Pons (tissue), 1 donor: ENCODE results near the gene USP53.
"Not testable (repeated sequence)": the region's sequence is repeated elsewhere in the genome, so short reads cannot be mapped to it uniquely, and the experiment has no call there.

Experiments
- DNase-seq: peaks from one replicate; pipeline ENCODE4 v3.0.0-alpha.2; 2016; ENCODE audit warnings: low spot score

The USP53 gene

DNA sequence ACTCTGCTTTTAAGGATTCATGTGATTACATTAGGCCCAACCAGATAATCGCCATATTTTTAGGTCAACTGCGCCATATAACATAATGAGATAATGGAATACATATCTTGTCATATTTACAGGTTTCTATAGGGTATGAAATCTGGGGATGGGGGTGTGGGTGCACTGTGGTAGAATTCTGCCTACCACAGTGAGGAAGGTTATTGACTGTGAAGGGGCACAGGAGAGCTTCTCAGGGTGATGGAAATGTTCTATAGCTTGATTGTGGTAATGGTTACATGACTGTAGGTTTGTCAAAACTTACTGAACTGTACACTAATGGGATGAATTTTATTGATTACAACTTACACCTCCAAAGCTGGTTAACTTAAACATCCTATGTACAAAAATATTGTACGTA lies 15.9 kb downstream of the USP53 start:
- no peak for DNase-seq

DNA sequence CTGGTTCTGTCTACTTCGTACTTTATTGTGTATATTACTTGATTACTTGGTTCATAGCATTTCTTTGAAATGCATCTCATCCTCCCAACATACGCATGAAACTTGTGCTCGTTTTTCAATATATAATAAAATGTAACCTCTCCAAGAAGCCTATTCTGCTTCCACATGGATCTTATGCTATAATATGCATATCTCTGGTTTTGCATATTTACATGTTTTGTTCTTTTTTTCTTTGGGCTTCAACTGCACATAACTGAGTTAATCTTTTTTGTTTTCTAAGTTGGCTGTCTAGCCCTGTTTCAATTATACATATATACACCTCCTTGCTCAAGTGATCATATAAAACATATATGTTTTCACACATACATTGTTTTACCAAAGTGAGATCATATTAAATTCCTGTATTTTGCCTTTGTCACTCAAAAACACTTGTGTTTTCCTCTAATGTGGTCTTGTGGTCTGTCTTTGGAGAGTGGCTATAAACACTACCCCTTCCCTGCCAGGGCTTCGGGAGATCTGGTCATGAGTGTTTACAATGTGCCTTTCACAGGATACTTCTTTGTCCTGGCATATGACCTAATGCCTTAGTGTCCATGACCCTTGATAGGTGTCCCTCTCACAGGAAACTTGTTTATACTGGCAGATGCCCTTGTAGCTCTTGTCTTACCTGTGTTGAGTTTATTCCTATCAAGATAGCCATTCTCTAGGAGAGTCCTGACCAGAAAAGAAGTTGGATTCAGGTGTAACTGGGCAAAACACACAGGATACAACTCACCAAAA lies 17.6 kb downstream of the USP53 start:
- no peak for DNase-seq

DNA sequence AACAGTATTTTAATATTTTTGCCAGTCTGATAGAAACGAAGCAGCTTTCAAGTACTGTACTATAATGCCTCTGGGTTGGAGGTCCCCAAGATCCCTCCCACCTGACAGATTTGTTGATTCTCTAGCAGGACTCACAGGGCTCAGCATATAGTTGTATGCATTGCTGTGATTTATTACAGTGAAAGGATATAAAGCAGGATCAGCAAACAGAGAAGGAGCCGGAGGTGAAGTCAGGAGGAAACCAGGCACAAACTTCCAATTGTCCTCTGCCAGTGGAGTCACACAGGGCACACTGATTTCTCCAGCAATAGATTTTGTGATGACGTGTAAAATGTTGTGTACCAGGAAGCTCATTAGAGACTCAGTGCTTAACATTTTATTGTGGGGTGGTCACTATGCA lies 19.0 kb downstream of the USP53 start:
- DNase-seq: no peak

DNA sequence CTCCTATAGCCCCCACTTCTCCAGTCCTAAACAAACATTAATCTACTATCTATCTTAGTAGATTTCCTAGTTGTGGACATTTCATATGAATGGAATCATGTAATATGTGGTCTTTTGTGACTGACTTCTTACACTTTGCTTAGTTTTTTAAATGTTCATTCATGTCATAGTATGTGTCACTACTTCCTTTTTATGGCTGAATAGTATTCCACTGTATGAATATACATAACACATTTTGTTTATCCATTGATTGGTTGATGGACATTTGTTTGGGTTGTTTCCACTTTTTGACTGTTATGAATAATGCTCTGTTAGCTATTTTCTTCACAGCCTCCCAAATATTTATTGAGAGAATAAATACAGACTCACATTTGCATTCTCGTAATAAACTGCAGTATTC lies 19.8 kb downstream of the USP53 start:
- DNase-seq: no peak

DNA sequence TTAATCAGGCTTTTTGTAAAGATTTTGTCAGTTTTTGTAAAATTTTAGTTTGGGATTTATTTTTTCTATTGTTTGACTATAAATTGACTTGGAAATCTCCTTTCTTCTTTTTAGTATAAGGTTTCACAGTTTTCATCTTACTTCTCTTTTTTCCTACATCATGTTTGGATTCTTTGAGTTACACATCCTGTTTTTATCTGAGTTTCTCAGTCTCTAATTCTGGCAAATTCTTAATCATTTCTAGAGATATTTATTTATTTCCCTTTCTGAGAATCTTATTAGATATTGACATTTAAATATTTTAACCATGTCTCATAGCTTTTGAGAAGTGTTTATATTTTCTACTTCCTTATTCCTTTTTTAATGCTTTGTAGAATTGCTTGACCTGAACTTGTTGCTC lies 20.7 kb downstream of the USP53 start:
- DNase-seq: no peak

DNA sequence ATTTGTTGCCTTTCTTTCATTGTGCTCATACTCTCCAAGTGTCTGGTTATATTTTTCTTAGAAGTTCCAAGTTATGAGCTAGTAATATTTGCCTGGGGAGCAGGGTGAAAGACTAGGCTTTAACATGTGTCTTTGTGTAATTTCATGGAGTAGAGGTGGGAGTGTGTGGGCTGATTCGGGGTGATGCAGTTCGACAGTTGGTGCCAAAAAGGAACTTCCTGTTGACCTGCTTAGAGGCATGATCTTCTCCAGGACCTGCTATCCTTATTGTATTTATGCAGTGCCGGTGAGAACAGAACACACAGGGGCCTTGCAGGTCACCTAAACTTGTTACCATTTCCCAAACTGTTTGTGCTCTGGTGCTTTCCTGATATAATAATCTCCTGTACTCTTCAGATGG lies 21.2 kb downstream of the USP53 start:
- no peak for DNase-seq

DNA sequence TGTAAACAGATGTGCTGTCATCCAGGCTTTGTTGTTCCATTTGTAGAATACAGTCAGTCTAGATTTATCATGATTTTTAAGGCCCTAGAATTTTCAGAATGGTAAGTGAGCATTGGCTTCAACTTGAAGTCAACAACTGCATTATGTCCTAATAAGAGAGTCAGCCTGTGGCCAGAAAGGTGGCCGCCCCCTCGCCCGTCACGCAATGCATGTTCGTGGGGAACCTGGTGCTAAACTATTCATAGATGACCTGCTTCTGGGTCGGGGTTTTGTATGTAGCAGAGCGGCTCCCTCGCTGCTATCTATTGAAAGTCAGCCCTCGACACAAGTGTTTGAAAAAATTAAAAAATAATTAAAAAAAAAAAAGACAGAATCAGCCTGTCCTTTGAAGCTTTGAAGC lies 24.7 kb downstream of the USP53 start:
- DNase-seq: no peak

DNA sequence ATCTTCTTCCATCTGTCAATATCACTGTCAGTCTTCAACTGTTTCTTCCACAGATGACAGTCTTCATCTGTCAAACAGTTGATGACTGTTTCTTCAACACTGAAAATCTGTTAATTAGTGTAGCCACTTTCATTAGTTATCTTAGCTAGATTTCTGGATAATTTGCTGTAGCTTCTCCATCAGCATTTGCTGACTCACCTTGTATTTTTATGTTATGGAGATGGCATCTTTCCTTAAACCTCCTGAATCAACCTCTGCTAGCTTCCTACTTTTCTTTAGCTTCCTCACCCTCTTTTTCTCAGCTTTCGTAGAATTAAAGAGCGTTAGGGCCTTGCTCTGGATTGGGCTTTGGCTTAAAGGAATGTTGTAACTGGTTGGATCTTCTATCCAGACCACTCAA lies 25.1 kb downstream of the USP53 start:
- DNase-seq: no peak

DNA sequence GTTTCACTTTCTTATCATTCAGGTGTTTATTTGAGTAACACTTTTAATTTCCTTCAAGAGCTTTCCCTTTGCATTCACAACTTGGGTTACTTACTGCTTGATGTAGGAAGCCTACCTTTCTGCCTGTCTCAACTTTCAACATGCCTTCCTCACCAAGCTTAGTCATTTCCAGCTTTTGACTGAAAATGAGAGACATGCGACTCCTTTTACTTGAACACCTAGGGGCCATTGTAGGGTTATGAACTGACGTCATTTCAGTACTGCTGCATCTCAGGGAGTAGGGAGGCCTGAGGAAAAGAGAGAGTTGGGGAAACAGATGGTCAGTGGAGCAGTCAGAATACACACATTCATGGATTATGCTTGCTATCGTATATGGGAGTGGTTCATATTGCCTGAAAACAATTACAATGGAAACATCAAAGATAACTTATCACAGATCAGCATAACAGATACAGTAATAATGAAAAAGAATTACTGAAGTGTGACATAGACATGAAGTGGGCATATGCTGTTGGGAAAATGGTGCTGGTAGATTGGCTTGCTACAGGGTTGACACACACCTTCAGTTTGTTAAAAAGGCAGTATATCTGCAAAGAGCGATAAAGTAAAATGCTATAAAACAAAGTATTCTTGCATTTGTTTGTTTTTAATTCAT lies 25.7 kb downstream of the USP53 start:
- no peak for DNase-seq

DNA sequence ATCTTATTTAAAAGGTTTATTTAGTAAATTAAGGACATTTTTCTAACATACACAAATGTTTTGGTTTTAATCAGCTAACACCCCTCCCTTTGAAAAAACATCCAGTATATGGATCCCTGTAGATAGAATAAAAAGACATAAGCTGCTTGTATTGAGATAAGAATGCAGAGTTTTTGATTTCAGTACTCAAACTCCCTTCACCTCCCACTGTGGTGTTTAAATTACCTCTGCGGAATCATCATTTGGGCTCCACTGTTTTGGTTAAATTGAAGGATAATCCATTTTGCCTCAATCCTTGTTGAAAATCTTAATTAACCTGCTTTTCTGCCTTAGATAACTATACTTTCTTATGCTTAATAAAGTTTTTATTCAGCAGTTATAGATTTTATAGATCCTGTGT lies 27.6 kb downstream of the USP53 start:
- DNase-seq: no peak

DNA sequence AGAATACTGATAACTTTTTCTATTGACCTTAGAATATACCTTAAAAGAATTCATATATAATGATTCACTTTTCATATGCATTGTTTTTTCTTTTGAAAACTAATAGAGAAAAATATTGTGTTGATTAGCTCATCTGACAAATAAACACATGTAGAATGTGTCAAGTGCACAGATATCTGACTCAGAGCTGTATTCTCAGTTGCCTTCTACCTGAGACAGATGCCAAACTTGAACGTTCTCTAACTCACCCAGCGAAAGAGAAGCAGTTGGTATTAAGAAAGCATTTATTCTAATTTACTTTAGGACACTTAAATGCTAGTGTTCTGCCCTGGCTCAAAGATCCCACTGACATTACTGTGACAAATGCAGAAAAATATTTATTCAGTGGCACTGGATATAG lies 28.1 kb downstream of the USP53 start:
- no peak for DNase-seq

DNA sequence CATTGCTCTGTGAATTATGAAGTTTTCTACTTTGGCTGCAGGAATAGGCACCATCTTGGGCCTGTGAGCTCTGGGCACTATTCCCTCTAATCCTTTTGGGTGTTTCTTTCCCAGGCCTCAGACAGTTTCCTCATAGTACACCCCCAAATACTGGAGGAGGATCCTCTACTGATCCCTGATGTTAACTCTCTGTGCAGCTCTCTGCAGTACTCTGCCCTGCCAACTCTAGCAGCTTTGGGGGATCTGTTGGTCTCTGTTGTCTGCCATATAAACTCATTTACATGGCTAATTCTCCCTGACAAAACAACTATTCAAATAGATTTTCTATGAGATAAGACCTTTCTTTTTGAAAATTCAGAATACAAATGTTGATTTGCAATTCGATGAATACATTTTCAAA lies 29.9 kb downstream of the USP53 start:
- no peak for DNase-seq

DNA sequence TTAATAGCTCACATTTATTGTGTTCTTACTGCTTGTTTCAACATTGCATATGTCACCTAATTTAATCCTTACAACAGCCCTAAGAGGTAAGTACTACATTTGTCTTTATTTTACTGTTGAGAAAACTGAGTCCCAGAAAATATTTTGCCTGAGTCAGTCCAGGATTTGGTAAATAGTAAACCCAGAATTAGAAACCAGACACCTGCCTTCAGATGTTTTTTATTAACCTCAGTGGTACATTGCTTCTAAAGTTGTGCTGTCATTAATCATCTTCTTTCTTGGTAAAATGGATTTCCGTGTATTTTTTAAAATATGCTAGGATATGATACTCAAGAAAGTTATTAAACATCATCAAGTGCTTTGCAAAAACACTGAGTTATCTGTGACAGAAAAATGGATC lies 31.4 kb downstream of the USP53 start:
- DNase-seq: no peak

DNA sequence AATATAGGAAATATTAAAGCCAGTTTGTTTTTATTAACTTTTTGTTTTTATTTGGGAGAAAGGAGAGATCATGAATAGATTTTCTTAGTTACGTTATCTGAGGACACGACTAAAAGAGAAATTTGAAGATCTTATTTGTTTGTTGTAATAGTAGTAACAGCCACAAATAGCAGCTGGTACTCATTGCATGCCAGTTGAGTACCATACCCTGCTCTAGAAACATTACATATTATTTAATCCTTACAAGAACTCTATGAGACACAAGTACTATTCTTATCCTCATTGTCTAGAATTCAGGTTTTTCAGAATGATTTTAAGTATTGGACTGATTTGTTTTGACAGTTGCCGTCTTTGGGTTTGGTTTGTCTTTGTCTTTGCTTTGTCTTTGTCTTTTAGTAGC lies 31.8 kb downstream of the USP53 start:
- no peak for DNase-seq

DNA sequence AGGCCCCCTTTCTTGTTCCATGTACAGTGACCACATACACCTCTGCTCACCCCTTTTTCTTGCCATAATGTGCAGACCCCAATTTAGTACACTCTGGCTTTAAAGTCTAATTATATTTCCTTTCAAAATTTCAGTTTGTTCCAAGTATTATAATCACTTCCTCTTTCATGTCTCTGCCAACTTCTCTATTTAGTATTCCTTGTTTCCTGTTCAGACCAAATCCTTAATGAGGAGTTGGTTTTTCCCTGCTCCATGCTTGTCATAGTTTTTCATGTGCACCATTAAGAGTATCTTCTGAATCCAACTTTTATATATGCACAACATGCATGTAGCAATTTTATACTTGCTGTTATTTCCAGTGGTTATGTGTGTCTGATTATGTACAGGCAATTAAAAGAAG lies 32.3 kb downstream of the USP53 start:
- DNase-seq: no peak

DNA sequence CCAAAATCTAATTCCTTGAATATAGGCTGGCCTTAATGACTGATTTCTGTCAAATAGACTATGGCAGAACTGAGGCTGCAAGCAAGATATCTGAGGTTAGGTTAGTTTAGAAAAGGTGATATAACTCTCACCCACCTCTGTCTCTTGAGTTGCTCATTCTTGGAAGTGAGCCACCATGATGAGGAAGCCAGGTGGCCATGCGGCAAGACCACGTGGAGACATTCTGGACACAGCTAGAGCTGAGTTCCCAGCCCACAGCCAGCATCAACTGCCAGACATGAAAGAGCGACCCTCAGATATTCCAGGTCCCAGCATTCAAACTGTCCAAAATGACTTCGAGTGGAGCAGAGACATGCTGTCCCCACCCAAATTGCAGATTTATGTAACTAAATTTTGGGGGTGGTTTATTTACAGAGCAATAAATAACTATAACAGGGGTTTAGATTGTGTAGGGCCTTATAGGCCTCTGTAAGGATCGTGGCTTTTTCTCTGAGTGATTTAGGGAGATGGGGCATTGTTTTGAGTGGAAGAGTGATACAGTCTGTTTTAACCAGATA lies 33.7 kb downstream of the USP53 start:
- no peak for DNase-seq

DNA sequence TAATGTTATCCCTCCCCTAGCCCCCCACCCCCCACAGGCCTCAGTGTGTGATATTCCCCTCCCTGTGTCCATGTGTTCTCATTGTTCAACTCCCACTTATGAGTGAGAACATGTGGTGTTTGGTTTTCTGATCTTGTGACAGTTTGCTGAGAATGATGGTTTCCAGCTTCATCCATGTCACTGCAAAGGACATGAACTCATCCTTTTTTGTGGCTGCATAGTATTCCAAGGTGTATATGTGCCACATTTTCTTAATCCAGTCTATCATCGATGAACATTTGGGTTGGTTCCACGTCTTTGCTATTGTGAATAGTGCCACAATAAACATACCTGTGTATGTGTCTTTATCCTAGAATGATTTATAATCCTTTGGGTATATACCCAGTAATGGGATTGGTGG lies 38.5 kb downstream of the USP53 start:
- not testable (repeated sequence) for DNase-seq

DNA sequence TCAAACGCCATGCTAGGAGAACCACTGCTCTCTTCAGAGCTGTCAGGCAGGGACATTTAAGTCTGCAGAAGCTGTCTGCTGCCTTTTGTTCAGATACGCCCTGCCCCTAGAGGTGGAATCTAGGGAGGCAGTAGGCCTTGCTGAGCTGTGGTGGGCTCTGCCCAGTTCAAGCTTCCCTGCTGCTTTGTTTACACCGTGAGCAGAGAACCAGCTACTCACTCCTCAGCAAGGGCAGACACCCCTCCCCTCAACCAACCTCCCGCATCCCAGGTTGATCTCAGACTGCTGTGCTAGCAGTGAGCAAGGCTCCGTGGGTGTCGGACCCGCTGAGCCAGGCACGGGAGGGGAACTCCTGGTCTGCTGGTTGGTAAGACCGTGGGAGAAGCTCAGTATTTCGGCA lies 42.7 kb downstream of the USP53 start:
- not testable (repeated sequence) for DNase-seq

DNA sequence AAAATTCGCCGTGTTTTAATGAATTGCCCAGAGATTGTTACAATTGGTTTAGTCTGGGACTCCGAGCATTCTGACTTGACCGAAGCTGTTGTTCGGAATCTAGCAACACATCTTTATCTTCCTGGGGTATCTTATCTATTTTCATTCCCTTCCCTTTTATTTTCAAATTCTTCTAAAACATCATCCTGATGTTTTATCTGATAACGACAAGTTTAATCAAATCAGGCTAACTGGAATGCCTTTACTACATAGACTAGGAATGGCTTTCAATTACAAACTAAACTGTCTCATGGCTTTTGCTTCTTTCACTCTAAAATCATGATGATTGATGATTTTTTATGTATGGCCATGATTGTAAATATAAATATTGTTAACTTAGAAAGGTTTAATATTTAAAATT lies 48.0 kb downstream of the USP53 start:
- no peak for DNase-seq

DNA sequence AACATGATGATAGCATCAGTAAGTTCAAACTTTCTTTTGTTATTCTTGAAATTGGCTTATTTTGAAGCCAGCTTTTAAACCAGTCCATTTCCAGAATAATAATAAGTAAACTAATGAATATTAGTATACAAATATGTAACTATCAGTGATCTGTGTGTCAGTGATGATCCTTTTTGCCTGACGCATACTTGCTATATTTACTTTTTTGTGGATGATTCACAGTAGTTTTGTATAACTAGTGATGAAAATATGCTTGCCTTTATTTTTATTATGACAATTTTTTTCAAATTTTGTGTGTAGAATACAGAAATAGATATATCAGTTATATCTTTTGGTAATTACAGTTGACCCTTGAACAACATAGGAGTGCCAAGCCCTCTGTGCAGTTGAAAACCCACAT lies 49.5 kb downstream of the USP53 start:
- DNase-seq: no peak

DNA sequence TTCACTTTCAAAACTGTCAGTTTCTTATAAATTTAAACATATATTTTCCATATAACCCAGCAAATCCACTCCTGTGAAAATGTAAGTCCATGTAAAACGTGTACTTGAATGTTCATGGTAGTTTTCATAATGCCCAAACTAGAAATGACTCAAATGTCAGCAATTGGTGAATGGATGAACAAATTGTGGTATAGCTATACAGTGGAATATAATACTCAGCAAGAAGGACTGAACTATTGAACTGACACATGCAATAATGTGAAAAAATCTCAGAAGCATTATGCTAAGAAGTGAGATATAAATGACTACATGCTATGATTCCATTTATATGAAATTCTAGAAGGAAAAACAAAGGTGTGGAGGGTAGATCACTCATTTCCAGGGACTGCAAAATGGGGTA lies 52.2 kb downstream of the USP53 start:
- DNase-seq: no peak

DNA sequence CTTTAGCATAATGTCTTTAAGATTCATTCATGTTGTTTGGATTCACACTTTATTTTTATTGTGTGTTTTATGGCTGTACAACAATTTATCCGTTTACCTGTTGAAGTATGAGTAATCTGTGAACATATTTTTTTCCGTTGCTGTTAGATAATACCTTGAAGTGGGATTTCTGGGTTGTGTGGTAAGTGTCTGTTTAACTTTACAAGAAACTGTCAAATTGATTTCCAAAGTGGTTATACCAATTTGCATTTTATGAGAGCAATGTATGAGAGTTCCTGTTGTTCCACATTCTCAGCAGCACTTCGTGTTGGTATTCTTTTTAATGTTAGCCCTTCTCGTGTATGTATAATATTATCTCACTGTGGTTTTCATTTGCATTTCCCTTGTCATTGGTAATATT lies 53.6 kb downstream of the USP53 start:
- DNase-seq: no peak

DNA sequence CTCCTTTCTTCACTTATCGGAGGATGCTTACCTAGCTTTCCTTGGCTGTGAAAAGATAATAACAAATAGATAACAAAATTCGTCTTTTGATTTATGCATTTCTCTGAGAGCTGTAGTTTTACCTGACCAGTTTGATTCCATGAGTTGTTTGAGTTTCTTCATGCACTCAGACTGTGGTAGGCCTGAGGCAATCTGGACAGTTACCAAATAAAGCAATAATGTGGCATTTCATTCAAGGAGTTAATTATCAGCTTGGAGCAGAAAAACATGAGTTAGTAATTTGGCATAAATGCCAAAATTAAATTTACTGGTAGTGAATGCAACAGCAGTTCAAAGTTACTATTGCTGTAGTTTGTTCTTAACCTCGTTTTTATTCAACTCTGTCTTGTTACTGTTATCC lies 56.0 kb downstream of the USP53 start:
- no peak for DNase-seq
